Mononuclear cell (primary cell): Measurements from ENCODE around the gene STXBP3. TPM values are rescaled to one million over a fixed set of nuclear protein-coding genes. Genes with fewer than 3 reads are reported as not detected.

Source experiments
- H3K27me3 ChIP-seq: 2 replicates; pipeline ENCODE4 v1.6.0; 2011; ENCODE audit warnings: low read length, control low read depth; ENCODE audit not compliant: insufficient read depth
- H3K4me1 ChIP-seq: 2 replicates; pipeline ENCODE4 v1.5.1; 2011; ENCODE audit warnings: mild to moderate bottlenecking, low read length, control low read depth; ENCODE audit not compliant: insufficient read depth
- H3K4me3 ChIP-seq: 2 replicates; pipeline ENCODE4 v1.5.1; 2011; ENCODE audit warnings: mild to moderate bottlenecking, low read length, moderate library complexity
- H3K9me3 ChIP-seq: 2 replicates; pipeline ENCODE4 v1.5.1; 2011; ENCODE audit warnings: low read depth, mild to moderate bottlenecking, control low read depth, low read length
- total RNA-seq: library from RNA; depleted of rRNA; stranded (reverse); fragments of >200 nt; gene quantifications from one replicate; pipeline ENCODE4 v1.2.3, GENCODE V29; 2012

The STXBP3 gene
- total RNA-seq, 1 donor = 98.9 TPM

DNA sequence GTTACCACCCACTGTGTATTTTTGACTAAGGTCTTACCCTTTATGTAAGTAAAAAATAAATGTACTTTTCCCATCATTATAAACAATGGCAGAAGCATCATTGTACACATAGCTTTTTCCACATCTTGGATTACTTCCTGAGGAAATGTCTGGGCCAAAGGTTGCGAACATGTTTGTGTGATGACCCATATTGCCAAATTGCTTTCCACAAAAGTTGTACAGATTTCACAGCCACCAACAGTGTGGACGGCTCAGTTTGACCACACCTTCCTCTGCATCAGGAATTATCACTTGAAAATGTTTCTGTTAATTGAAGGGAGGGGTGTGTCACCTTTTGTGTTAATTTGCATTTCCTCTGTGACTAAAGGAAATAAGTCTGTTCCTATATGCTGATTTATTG, 84.8 kb downstream of the STXBP3 start:
- Histone ChIP-seq H3K27me3 (no peaks in the 10 kb centered on the region), H3K9me3 (no peaks in the 10 kb centered on the region), H3K4me1 (peaks cover 7% of the 10 kb centered on the region), H3K4me3 (no peak overlapping the region)

DNA sequence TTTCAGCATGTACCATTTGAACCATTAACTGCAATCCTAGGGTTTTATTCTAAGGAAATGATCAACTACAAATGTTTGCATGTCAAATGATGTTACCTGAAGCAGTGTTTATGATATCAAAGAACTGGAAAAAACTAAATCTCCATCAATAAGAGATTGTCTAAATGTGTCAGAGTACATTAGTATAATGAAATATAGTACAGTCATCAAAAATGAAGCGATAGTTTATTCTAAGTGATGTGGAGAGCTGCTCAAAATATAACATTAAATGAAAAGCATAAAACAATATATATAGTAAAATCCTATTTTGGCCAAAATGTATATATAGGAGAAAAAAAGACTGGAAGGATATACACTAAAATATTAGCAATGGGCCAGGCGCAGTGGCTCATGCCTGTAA, 86.5 kb downstream of the STXBP3 start:
- Histone ChIP-seq H3K9me3 (no peaks in the 10 kb centered on the region), H3K4me1 (peaks cover 7% of the 10 kb centered on the region), H3K27me3 (no peaks in the 10 kb centered on the region), H3K4me3 (no peak overlapping the region)

DNA sequence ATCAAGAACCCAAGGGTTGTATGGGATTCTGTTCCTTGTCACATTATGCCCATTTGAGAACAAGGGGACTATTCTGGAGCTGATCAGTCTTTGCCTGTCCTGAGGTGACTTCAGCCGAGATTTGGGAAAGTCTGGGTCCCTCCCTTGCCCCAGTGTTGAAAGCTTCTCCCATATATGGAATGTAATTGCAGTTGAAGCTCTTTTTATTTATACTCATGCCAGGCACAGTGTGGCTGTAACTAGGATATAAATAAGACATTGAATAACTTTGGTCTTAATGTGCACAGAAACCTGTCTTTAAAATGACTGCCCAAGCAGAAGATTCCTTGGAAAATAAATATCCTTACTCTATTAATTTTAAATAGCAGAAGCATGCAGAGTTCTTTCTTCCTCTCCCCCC, 95.2 kb downstream of the STXBP3 start:
- H3K4me1 ChIP-seq = no peaks in the 10 kb centered on the region
- no peaks in the 10 kb centered on the region for H3K9me3 ChIP-seq
- no peak overlapping the region for H3K4me3 ChIP-seq
- H3K27me3 ChIP-seq = no peaks in the 10 kb centered on the region

DNA sequence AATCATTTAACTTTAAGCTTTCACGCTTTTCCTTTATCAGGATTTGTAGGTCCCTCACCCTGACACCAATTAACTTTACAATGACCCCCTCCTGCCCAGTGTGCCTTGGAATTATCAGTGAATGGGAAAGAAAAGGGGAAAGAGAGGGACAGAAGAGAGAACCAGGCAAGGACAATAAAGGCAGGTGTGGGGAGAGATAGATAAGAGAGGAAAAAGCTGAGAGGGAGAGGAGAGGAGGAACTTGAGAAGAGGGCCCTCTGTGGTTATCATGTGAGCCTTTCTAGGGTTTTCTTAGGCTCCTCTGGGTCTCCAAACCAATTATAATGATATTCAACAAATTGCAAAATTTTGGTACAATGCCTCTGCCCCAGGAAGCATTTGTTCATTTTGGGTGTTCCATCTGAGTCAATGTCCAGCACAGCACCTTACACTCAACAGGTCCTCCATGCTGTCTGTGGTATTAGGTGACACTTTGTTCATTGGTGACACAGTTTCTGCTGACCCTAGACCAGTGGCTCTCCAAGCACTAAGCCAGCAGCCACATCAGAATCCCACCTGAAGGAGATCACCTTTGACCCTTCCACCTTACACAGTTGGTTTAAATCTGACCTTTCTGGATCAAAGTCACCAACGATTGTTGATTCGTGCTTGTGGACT, 96.2 kb downstream of the STXBP3 start:
- no peaks in the 10 kb centered on the region for H3K27me3 ChIP-seq
- no peaks in the 10 kb centered on the region for H3K4me1 ChIP-seq
- no peaks in the 10 kb centered on the region for H3K9me3 ChIP-seq
- no peak overlapping the region for H3K4me3 ChIP-seq

DNA sequence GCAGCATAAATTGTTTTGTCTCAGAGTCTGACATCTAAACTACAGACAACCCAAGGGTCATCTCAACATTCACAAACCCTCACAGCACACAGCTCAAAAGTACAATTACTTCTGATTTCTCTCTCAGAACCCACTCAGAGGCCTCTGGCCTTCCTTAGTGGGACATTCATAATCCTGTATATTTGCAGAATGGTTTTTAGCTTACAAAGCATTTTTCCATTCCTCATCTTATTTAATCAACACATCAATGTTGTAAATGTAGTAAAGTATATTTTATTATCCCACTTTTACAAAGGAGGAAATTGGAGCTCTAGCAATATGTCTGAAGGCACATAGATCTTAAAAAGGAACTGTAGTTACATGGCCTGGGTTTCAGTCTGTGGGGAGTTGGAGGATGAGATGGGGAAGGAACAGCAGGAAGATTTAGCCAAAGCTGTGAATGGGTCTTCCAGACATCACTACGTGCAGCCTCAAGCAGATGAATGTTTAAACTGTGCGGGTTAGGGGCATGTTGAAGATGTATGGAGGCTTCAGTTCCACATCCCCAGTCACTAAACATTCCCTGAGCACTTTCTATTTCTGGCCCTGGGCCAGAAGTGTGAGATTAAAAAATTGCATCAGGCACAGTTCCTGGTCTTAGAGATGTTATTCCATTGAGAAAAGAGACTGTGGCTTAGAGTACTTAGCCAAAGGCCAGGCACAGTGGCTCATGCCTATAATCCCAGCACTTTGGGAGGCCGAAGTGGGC, 97.1 kb downstream of the STXBP3 start:
- H3K27me3 ChIP-seq = no peaks in the 10 kb centered on the region
- no peaks in the 10 kb centered on the region for H3K4me1 ChIP-seq
- H3K9me3 ChIP-seq = no peaks in the 10 kb centered on the region
- no peak overlapping the region for H3K4me3 ChIP-seq

DNA sequence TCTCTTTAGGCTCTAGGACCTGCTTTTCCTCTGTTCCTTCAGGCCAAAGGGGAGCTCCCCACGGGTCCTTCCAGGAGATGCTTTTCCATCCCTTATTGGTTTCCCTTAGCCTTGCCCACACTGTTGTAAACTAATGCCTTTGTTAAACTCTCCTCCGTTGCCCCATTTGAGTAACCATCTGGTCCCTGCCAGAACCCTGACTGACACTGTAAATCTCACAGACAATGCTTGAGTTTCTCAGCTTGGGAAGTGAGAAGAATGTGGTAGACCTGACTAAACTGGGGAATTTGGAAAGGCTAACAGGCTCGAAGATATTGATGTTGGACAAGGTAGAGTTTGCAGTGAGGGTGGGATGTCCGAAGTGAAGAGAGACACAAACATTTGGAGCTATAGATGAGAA, 99.0 kb downstream of the STXBP3 start:
- Histone ChIP-seq H3K4me1 (no peaks in the 10 kb centered on the region), H3K27me3 (no peaks in the 10 kb centered on the region), H3K4me3 (no peak overlapping the region), H3K9me3 (no peaks in the 10 kb centered on the region)

DNA sequence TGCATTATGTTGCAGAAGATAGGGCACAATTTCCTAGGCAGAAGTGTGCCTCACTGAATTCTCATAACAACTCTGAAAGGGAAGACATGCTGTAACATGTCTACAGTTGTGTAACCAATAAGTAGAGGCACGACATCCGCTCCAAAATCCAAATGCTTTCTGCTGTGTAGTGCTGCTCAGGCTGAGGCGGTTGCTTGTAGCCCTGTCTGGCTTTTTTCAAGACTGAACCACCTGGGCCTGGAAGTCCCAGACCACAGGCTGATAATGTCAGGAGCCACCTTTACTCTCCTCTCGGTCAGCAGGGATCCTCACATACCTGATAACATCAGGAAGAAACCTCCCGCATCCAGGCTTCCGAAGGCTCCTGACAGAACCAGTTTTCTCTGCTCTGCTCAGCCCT, 99.5 kb downstream of the STXBP3 start:
- Histone ChIP-seq H3K9me3 (no peaks in the 10 kb centered on the region), H3K27me3 (no peaks in the 10 kb centered on the region), H3K4me3 (no peak overlapping the region), H3K4me1 (no peaks in the 10 kb centered on the region)

DNA sequence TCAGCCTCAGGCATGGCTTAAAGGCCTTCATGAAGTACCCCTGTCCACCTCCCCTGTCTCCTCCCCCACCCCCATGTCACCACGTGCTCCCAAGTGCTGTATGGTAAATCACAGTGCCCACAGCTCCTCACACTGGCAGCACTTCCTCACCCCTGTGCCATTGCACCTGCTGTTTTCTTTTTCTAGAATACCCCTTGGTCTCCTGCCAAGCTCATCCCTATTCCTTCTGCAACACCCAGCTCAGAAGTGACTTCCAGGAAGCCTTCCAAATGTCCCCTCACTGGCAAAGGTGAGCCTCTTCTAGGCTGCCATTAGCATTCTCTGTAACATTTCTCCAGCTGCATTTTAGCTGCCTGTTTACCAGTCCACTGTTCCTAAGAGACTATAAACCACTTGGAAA, 101.0 kb downstream of the STXBP3 start:
- H3K27me3 ChIP-seq = no peaks in the 10 kb centered on the region
- H3K9me3 ChIP-seq = no peaks in the 10 kb centered on the region
- H3K4me3 ChIP-seq = no peak overlapping the region
- peaks cover 9% of the 10 kb centered on the region for H3K4me1 ChIP-seq

DNA sequence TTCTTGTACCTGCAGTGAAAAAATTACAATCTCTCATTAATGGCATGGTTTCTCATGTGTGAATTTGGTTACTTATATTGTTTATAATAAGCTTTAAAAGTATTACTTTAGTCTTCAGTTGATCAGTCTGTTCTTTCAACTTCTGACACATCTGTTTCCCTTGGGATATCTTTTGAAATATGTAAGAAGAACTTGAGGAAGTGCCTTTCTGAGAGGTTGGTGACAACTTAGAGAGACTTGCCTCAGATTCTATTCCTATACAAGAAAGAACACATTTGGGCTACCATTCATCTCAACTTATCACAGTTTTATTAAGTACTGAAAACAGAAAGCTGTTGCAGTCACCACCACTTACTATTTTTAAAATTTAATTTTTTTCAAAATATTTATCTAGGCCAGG, 102.3 kb downstream of the STXBP3 start:
- H3K27me3 ChIP-seq = no peaks in the 10 kb centered on the region
- no peaks in the 10 kb centered on the region for H3K9me3 ChIP-seq
- peaks cover 20% of the 10 kb centered on the region for H3K4me1 ChIP-seq
- no peak overlapping the region for H3K4me3 ChIP-seq

DNA sequence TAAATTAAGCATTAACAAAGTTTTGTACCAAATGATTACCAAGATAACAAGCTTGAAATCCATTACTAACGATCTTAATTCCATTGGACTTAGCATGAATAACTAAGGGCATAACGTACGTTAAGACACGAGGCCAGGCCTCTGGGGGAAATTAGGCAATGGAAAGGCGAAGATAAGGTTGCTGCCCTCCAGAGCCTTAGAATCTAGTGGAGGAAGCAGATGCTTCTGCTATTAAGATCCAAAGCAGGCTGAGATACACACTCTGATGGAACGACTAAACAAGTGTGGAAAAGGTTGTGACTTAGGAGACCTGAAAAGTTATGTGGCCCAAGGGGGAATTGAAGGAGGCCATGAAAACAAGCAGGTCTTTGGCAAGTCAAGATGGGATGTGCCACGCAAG, 104.5 kb downstream of the STXBP3 start:
- Histone ChIP-seq H3K27me3 (no peaks in the 10 kb centered on the region), H3K9me3 (no peaks in the 10 kb centered on the region), H3K4me1 (peaks cover 20% of the 10 kb centered on the region), H3K4me3 (no peak overlapping the region)

DNA sequence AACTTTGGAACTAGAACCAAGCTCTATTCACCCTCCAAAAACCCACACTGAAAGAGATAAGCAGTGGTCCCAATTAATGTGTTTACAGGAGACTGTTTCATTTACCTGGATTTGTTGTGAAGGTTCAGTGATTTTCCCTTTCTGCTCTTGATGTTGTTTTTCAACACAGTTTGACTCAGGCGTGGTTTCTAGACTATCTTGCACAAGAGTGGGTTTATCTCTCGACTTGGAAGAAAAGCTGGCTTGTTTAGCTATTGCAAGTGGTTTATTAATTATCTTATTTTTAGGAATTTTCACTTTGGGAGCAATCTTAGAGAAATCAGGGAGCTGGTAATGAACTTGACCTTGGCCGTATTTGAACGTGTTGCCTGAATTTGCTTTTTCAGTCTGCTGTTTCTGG, 105.1 kb downstream of the STXBP3 start:
- H3K27me3 ChIP-seq = no peaks in the 10 kb centered on the region

DNA sequence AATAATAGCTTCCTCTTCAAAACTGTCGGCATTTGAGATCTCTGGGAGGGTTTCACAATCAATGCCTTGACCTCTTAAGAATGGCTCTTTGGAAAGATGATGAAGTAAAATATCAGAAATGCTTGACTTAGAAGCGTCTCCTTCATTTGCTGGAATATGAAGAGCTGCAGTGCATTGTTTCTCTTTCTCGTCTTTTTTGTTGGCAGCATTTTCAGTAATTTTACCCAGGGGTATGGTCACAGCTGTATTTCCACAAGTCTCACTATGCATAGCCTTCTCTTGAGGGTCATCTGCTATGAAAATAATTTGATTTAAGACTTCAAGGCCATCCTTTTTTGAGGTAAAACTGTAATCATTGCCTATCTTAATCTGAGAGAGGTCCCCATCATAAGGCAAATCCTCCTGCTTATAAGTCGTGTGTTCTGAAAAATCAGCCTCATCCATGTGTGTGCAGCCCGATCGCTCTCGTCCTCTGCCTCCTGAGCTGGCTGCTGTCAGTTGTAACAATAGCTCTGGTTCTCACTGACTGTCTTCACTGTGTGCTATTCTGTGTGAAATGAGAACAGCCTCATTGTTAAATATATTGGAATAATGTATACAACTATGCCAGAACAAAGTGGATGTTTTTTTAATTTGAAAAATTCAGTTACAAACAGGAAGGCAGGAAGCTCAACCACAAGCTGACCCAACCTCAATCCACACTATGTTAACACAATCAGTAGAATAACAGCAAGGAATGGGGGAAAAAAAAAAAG, 105.9 kb downstream of the STXBP3 start:
- Histone ChIP-seq H3K4me3 (no peak overlapping the region), H3K4me1 (peaks cover 20% of the 10 kb centered on the region), H3K27me3 (no peaks in the 10 kb centered on the region), H3K9me3 (no peaks in the 10 kb centered on the region)

More for the DNA sequence above, 105.1 kb downstream of the STXBP3 start:
- H3K9me3 ChIP-seq = no peaks in the 10 kb centered on the region
- no peak overlapping the region for H3K4me3 ChIP-seq
- peaks cover 20% of the 10 kb centered on the region for H3K4me1 ChIP-seq

DNA sequence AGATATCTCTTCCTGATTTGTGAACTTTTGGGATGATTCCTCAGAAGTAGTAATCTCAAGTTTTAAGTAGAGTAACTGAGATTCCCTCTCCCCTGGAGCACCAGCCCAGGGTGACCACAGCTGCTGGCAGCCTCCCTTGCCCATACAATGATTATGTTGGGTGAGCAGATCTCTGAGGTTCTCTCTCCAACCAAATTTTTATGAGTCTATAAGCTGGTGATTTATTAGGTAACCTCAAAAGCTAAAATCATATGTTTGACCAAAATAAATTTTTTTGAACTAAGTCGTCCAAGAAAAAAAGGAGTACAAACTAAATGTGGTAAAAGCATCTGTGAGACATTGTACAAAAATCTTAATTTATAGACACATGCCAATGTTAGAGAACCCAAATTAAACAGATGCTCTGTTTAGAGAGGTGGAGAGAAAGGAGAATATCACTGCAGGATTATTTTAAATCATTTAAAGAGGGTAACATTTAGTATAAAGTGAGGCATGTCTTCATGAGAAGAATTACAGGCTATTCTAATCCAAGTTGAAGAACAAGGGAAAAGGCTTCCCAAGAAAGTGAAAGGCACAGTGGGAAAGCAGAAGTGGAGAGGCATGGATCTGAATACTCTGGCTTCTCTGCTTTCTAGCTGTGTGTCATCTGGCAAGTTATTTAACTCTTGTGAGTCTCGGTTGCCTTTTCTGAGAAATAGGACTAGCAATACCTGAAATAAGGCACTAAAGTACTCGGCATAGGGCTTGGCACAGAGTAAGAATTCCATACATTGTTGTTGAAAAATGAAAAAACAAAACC, 107.9 kb downstream of the STXBP3 start:
- no peaks in the 10 kb centered on the region for H3K9me3 ChIP-seq
- no peak overlapping the region for H3K4me3 ChIP-seq
- H3K27me3 ChIP-seq = no peaks in the 10 kb centered on the region
- peaks cover 20% of the 10 kb centered on the region for H3K4me1 ChIP-seq

DNA sequence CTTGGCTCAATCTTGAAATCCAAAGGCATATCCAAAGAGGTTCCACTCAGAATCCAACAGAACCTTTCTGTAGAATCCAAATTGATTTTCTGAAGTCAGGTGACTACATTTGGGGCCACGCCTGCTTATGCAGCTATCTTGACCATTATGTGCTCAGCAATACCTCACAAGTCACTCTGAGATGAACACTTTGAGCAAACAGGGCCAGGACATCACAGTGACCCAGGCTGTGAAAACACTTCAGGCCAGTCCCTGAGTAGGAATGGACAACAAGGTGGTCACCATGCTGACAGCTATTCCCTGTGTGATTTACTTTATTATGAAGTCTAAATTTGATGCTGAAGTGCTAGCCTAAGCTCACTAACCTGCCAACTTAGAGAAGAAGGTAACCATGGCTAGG, 110.5 kb downstream of the STXBP3 start, which contains the start of gene AKNAD1:
AKNAD1 (minus strand) TSS at position 101 of the 400 bp plus-strand sequence. CDS start 4,430 bp downstream, outside the sequence.
- H3K9me3 ChIP-seq = no peaks in the 10 kb centered on the region
- H3K4me1 ChIP-seq = peaks cover 16% of the 10 kb centered on the region
- H3K27me3 ChIP-seq = no peaks in the 10 kb centered on the region
- H3K4me3 ChIP-seq = no peak within 1 kb of the TSS
